Transverse colon (tissue), 4 donors: ENCODE data around the gene PLCD1. TPM values are rescaled to one million over a fixed set of nuclear protein-coding genes. Genes with fewer than 3 reads are reported as not detected.

ENCODE experiments used
- DNase-seq: peaks from one replicate; pipeline ENCODE4 v3.0.0-alpha.2; 2019
- H3K27ac ChIP-seq, 4 donors: fragments of 200-600 bp; sonication (generic); 2 replicates each; pipeline ENCODE4 v1.5.1; 2016 to 2018; ENCODE audit warnings: inconsistent platforms in 4 of 4
- H3K27me3 ChIP-seq: fragments of 200-600 bp; sonication (generic); 2 replicates; pipeline ENCODE4 v1.5.1; 2017; ENCODE audit warnings: inconsistent platforms
- H3K36me3 ChIP-seq, 4 donors: fragments of 200-600 bp; sonication (generic); 2 replicates each; pipeline ENCODE4 v1.5.1; 2017 to 2019; ENCODE audit warnings: inconsistent platforms in 4 of 4
- H3K4me1 ChIP-seq, 4 donors: fragments of 200-600 bp; sonication (generic); 2 replicates each; pipeline ENCODE4 v1.5.1; 2017 to 2020; ENCODE audit warnings: inconsistent platforms in 4 of 4
- H3K4me3 ChIP-seq, 4 donors: fragments of 200-600 bp; sonication (generic); 1 replicate in 1 of 4; 2 replicates in 3 of 4; pipeline versions ENCODE4 v1.5.1 to v1.6.1; 2017 to 2019; ENCODE audit warnings: inconsistent platforms in 4 of 4
- H3K9me3 ChIP-seq, 2 donors: fragments of 200-600 bp; sonication (generic); 2 replicates each; pipeline ENCODE4 v1.5.1; 2017 to 2019; ENCODE audit warnings: inconsistent platforms in 2 of 2
- EP300 ChIP-seq: sonication (generic); formaldehyde crosslinking; IDR thresholded peaks from one replicate; pipeline ENCODE4 v1.6.1; 2017; ENCODE audit warnings: antibody characterized with exemption, low read depth
- POLR2A ChIP-seq: fragments of 450-650 bp; IDR thresholded peaks from one replicate; pipeline ENCODE4 v1.6.1; 2016; ENCODE audit warnings: antibody characterized with exemption, mild to moderate bottlenecking, moderate library complexity
- POLR2AphosphoS5 ChIP-seq, 3 donors: sonication (generic); formaldehyde crosslinking; IDR thresholded peaks; one replicate each; pipeline ENCODE4 v1.6.1; 2016; ENCODE audit warnings: antibody characterized with exemption in 3 of 3
- WGBS, 2 donors: methylation state at CpG; one replicate each; pipeline ENCODE4 v1.1.5; 2018; ENCODE audit warnings: low coverage in 1 of 2; 5-methylcytosine and 5-hydroxymethylcytosine counted together
- in situ Hi-C, 4 donors: fragments of 200-750 bp; cut with MboI; loops; one replicate each; pipeline versions ENCODE4 v1.15.0 to v1.15.1; 2017; ENCODE audit warnings: low sequenced_read_pairs in 3 of 4, low pct_ligation_motif_present in 1 of 4, low pct_unique_long_range_greater_than_20kb in 1 of 4
- intact Hi-C: fragments of 100-400 bp; cut with DNase I; formaldehyde crosslinking; loops from one replicate; pipeline ENCODE4 v1.15.1; 2023; ENCODE audit warnings: low total_unique reads
- total RNA-seq, 4 donors: library from RNA; depleted of rRNA; stranded (reverse); fragments of >200 nt; gene quantifications; one replicate each; pipeline ENCODE4 v1.1.0, GENCODE V29; 2016
- TF ChIP-seq, protein P1 (sequence below), 5 experiments: fragments of 200-600 bp in 3 of 5; fragments of 450-650 bp in 2 of 5; sonication (generic) in 3 of 5; IDR thresholded peaks; 1 replicate in 2 of 5; 2 replicates in 3 of 5; pipeline ENCODE4 v1.5.1; 2016 to 2017; ENCODE audit warnings: antibody characterized with exemption in 5 of 5, inconsistent platforms in 3 of 5, mild to moderate bottlenecking in 2 of 5, moderate library complexity in 1 of 5

Gene PLCD1
- total RNA-seq, 4 donors from 2014 or later, result 21.1 to 126 (median 91.4) TPM

- H3K36me3 ChIP-seq, result no peaks in the 10 kb centered on the region
- H3K27me3 ChIP-seq, result no peaks in the 10 kb centered on the region
- 33 to 57% methylated on average over 3 to 8 of the region's 8 CpGs for WGBS, 2 donors
- no peaks in the 10 kb centered on the region for H3K9me3 ChIP-seq
- intact Hi-C loops, result no loop called here
- H3K4me1 ChIP-seq, result peaks cover 11 to 50% (median 42%) of the 10 kb centered on the region in 4 donors
- DNase-seq, result peak; percentile 83
- peak overlapping the region; percentile 84 to 92 (median 88) for H3K27ac ChIP-seq
- no peak overlapping the region for H3K4me3 ChIP-seq
- TF ChIP-seq, protein P1, sequence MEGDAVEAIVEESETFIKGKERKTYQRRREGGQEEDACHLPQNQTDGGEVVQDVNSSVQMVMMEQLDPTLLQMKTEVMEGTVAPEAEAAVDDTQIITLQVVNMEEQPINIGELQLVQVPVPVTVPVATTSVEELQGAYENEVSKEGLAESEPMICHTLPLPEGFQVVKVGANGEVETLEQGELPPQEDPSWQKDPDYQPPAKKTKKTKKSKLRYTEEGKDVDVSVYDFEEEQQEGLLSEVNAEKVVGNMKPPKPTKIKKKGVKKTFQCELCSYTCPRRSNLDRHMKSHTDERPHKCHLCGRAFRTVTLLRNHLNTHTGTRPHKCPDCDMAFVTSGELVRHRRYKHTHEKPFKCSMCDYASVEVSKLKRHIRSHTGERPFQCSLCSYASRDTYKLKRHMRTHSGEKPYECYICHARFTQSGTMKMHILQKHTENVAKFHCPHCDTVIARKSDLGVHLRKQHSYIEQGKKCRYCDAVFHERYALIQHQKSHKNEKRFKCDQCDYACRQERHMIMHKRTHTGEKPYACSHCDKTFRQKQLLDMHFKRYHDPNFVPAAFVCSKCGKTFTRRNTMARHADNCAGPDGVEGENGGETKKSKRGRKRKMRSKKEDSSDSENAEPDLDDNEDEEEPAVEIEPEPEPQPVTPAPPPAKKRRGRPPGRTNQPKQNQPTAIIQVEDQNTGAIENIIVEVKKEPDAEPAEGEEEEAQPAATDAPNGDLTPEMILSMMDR (IDR thresholded peaks at IDR 0.05), result no peak
- TF ChIP-seq EP300 (no peak), POLR2A (peak; percentile 57), POLR2AphosphoS5 (IDR thresholded peaks at IDR 0.05) (peak; percentile 50 to 80 (median 55))
- in situ Hi-C loops, result no loop called here
Measured at GRCh38 chr3:37985637-37986320, 43.7 kb downstream of the PLCD1 start.

- 70 to 82% methylated on average over 2 to 7 of the region's 7 CpGs for WGBS, 2 donors
- in situ Hi-C loops (no loop called here), intact Hi-C loops (no loop called here)
- peaks cover 11 to 42% (median 34%) of the 10 kb centered on the region in 4 donors for H3K4me1 ChIP-seq
- H3K36me3 ChIP-seq, result no peaks in the 10 kb centered on the region
- H3K9me3 ChIP-seq, result no peaks in the 10 kb centered on the region
- TF ChIP-seq, protein P1 (IDR thresholded peaks at IDR 0.05), result no peak
- no peak for TF ChIP-seq POLR2AphosphoS5 (IDR thresholded peaks at IDR 0.05)
- no peak for TF ChIP-seq POLR2A
- TF ChIP-seq EP300, result no peak
- H3K27me3 ChIP-seq, result no peaks in the 10 kb centered on the region
- H3K27ac ChIP-seq, result peak overlapping the region in 3 of 4 donors; percentile 85 to 92 (median 91)
- H3K4me3 ChIP-seq, result no peak overlapping the region
- no peak for DNase-seq
Measured at GRCh38 chr3:37984596-37984995, 44.8 kb downstream of the PLCD1 start.

- no peak for TF ChIP-seq POLR2A
- no peak for TF ChIP-seq EP300
- TF ChIP-seq POLR2AphosphoS5 (IDR thresholded peaks at IDR 0.05), result no peak
- TF ChIP-seq, protein P1 (IDR thresholded peaks at IDR 0.05), result no peak
- WGBS, 2 donors, result 60 to 65% methylated on average over 1 to 7 of the region's 7 CpGs
- H3K4me3 ChIP-seq, result no peak overlapping the region
- no peak for DNase-seq
- H3K27ac ChIP-seq, result peak overlapping the region in 1 of 4 donors; percentile 85
- H3K9me3 ChIP-seq, result no peaks in the 10 kb centered on the region
- intact Hi-C loops (no loop called here), in situ Hi-C loops (no loop called here)
- peaks cover 11 to 42% (median 33%) of the 10 kb centered on the region in 4 donors for H3K4me1 ChIP-seq
- no peaks in the 10 kb centered on the region for H3K27me3 ChIP-seq
- no peaks in the 10 kb centered on the region for H3K36me3 ChIP-seq
Measured at GRCh38 chr3:37984051-37984450, 45.4 kb downstream of the PLCD1 start.

- DNase-seq, result no peak
Measured at GRCh38 chr3:37982331-37982730, 47.1 kb downstream of the PLCD1 start.

More at GRCh38 chr3:37982331-37982730, 47.1 kb downstream of the PLCD1 start:
- intact Hi-C loops, result no loop called here
- Histone ChIP-seq H3K4me3 (no peak overlapping the region), H3K36me3 (peaks cover 0 to 2% (median 0%) of the 10 kb centered on the region in 4 donors), H3K27me3 (no peaks in the 10 kb centered on the region), H3K4me1 (peaks cover 11 to 25% (median 21%) of the 10 kb centered on the region in 4 donors), H3K27ac (no peak overlapping the region), H3K9me3 (no peaks in the 10 kb centered on the region)
- TF ChIP-seq POLR2A (no peak), EP300 (no peak), POLR2AphosphoS5 (IDR thresholded peaks at IDR 0.05) (no peak)
- TF ChIP-seq, protein P1 (IDR thresholded peaks at IDR 0.05), result no peak
- WGBS, 2 donors, result 57 to 83% methylated on average over 1 of the region's 1 CpG
- in situ Hi-C loops, result no loop called here
